B cell (primary cell): ENCODE measurements around the gene CDC42BPG. TPM values are rescaled to one million over a fixed set of nuclear protein-coding genes. Genes with fewer than 3 reads are reported as not detected.

ENCODE experiments used
- ATAC-seq: fragments of 200-7000 bp; cut with Tn5 transposase; one replicate; pipeline ENCODE4 v1.10.0; 2021; ENCODE audit warnings: low read depth, mild to moderate bottlenecking, moderate number of reproducible peaks, moderate library complexity
- CTCF ChIA-PET: fragments of 350-600 bp; sonication (Branson Sonifier 250); formaldehyde crosslinking; loops from one replicate; lab custom pipeline; 2021; ENCODE audit warnings: antibody characterized with exemption, inconsistent platforms; lab: Charles Lee
- POLR2A ChIA-PET: fragments of 350-600 bp; sonication (Branson Sonifier 250); formaldehyde crosslinking; loops from one replicate; lab custom pipeline; 2021; ENCODE audit warnings: antibody characterized with exemption; lab: Charles Lee
- DNase-seq: peaks from one replicate; pipeline ENCODE4 v3.0.0; 2013
- H2AFZ ChIP-seq: 2 replicates; pipeline ENCODE4 v1.6.1; 2012; ENCODE audit warnings: mild to moderate bottlenecking, low read depth, low read length; ENCODE audit not compliant: insufficient read depth, poor library complexity, severe bottlenecking
- H3K27ac ChIP-seq, 2 donors: 1 replicate in 1 of 2; 2 replicates in 1 of 2; pipeline ENCODE4 v1.5.1; 2012 to 2013; ENCODE audit warnings: low read length in 2 of 2, mild to moderate bottlenecking in 2 of 2, moderate library complexity in 1 of 2
- H3K27me3 ChIP-seq, 4 experiments: fragments of 200-600 bp in 1 of 4; sonication (generic) in 1 of 4; replicated peaks in 1 of 4; 1 replicate in 2 of 4; 2 replicates in 2 of 4; pipeline versions ENCODE4 v1.6.1 to v1.7.0; 2013 to 2016; ENCODE audit warnings: low read length in 3 of 4, mild to moderate bottlenecking in 2 of 4, mixed read lengths in 1 of 4, moderate library complexity in 1 of 4; ENCODE audit not compliant: insufficient read depth in 4 of 4, control insufficient read depth in 3 of 4; ENCODE audit errors: control extremely low read depth in 1 of 4
- H3K36me3 ChIP-seq, 2 experiments: replicated peaks in 1 of 2; 1 replicate in 1 of 2; 2 replicates in 1 of 2; pipeline versions ENCODE4 v1.6.1 to v1.7.1; 2013; ENCODE audit warnings: low read length in 1 of 2; ENCODE audit not compliant: insufficient read depth in 2 of 2, control insufficient read depth in 1 of 2; ENCODE audit errors: control extremely low read depth in 1 of 2, extremely low read depth in 1 of 2
- H3K4me1 ChIP-seq, 2 donors: fragments of 200-600 bp in 1 of 2; sonication (generic) in 1 of 2; 1 replicate in 1 of 2; 2 replicates in 1 of 2; pipeline versions ENCODE4 v1.5.1 to v1.6.1; 2013 to 2017; ENCODE audit warnings: low read length in 2 of 2; ENCODE audit not compliant: control insufficient read depth in 2 of 2, insufficient read depth in 2 of 2
- H3K4me2 ChIP-seq: replicated peaks from 2 replicates; pipeline ENCODE3; 2012; ENCODE audit warnings: mild to moderate bottlenecking, low read depth, low read length; ENCODE audit not compliant: poor library complexity, severe bottlenecking
- H3K4me3 ChIP-seq, 5 experiments: fragments of 200-600 bp in 1 of 5; sonication (generic) in 1 of 5; 1 replicate in 3 of 5; 2 replicates in 2 of 5; pipeline versions ENCODE4 v1.5.1 to v1.7.0; 2011 to 2016; ENCODE audit warnings: low read length in 4 of 5, mild to moderate bottlenecking in 4 of 5, low read depth in 2 of 5, control low read depth in 1 of 5, moderate library complexity in 1 of 5; ENCODE audit not compliant: insufficient read depth in 1 of 5; ENCODE audit errors: control extremely low read depth in 1 of 5, extremely low read depth in 1 of 5
- H3K79me2 ChIP-seq: fragments of 200-600 bp; sonication (generic); one replicate; pipeline ENCODE4 v1.6.0; 2016; ENCODE audit warnings: low read length; ENCODE audit not compliant: control insufficient read depth, insufficient read depth
- H3K9ac ChIP-seq: fragments of 200-600 bp; sonication (generic); 2 replicates; pipeline ENCODE4 v1.6.1; 2017; ENCODE audit warnings: mild to moderate bottlenecking, low read length, moderate library complexity
- H3K9me3 ChIP-seq, 3 donors: one replicate each; pipeline versions ENCODE4 v1.6.1 to v1.7.1; 2013; ENCODE audit warnings: low read length in 2 of 3; ENCODE audit not compliant: control insufficient read depth in 2 of 3, insufficient read depth in 1 of 3; ENCODE audit errors: control extremely low read depth in 1 of 3
- H4K20me1 ChIP-seq: 2 replicates; pipeline ENCODE4 v1.6.0; 2012; ENCODE audit warnings: mild to moderate bottlenecking, low read length; ENCODE audit not compliant: insufficient read depth, control insufficient read depth, poor library complexity, severe bottlenecking
- H3K27ac Mint-ChIP-seq: one replicate; pipeline ENCODE4 v1.8.0; 2021; ENCODE audit warnings: mixed read lengths
- H3K27me3 Mint-ChIP-seq: one replicate; pipeline ENCODE4 v1.8.0; 2021; ENCODE audit warnings: mixed read lengths
- H3K4me1 Mint-ChIP-seq: one replicate; pipeline ENCODE4 v1.8.0; 2021; ENCODE audit warnings: mixed read lengths
- H3K4me3 Mint-ChIP-seq: one replicate; pipeline ENCODE4 v1.8.0; 2021; ENCODE audit warnings: mixed read lengths
- H3K9me3 Mint-ChIP-seq: one replicate; pipeline ENCODE4 v1.8.0; 2022; ENCODE audit warnings: mixed read lengths; ENCODE audit not compliant: insufficient read depth
- EZH2 ChIP-seq: IDR thresholded peaks from 2 replicates; pipeline ENCODE4 v1.6.1; 2012; ENCODE audit warnings: borderline replicate concordance, low read depth, mild to moderate bottlenecking, moderate library complexity, low read length; ENCODE audit not compliant: insufficient read depth, poor library complexity, severe bottlenecking
- WGBS: methylation state at CpG from one replicate; pipeline ENCODE4 v1.1.5; 2013; ENCODE audit warnings: missing lambda C conversion rate; ENCODE audit not compliant: insufficient coverage; 5-methylcytosine and 5-hydroxymethylcytosine counted together
- intact Hi-C: fragments of 100-400 bp; cut with micrococcal nuclease; formaldehyde crosslinking; loops from one replicate; pipeline ENCODE4 v1.10.0; 2022
- polyA plus RNA-seq: library from polyadenylated mRNA; depleted of rRNA; stranded (reverse); fragments of >200 nt; gene quantifications from 2 replicates; pipeline ENCODE4 v1.2.3, GENCODE V29; 2012
- total RNA-seq, 2 donors: library from RNA; stranded (reverse); fragments of 120-200 nt in 1 of 2; gene quantifications; 1 replicate in 1 of 2; 2 replicates in 1 of 2; pipeline versions ENCODE4 v1.2.3 to v1.2.4, GENCODE V29; 2013 to 2022
- TF ChIP-seq, protein P1 (sequence below): fragments of 200-600 bp; IDR thresholded peaks from one replicate; pipeline ENCODE4 v1.8.0; 2022; ENCODE audit warnings: antibody characterized with exemption, mild to moderate bottlenecking

CDC42BPG gene
- total and polyA plus RNA-seq, 2 donors (not counting 1 experiment from before 2014, with no cell fraction given) = 3.7 to 8.7 TPM

DNA sequence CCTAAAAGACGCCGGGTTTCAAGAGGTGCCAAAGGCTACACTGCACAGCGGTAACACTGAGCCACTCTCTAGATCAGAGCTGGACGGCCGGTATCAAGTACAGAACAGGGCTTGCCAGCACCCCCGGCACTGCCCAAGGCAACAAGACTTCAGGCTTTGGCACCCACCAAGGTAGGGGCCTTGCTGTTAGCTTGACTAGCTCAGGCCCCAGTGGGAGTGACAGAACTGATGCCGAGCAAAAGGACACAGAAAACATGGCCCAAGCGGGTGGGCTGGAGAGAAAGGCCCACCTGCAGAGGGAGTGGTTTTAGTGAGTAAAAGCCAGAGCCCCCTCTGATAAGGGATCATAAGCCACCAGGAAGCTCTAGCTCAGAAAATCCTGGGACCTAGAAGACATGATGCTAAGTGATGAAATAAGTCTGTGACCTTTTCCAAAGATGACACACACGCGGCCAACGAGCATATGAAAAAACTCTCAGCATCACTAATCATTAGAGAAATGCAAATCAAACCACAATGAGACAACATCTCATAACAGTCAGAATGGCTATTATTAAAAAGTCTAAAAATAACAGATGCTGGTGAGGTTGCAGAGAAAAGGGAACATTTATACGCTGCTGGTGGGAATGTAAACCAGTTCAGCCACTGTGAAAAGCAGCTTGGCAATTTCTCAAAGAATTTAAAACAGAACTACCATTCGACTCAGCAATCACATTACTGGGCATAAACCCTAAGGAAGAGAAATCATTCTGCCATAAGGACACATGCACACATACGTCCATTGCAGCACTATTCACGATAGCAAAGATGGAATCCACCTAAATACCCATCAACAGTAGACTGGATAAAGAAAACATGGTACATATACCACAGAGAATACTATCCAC lies 21.1 kb upstream of the CDC42BPG start:
- H3K4me3 ChIP-seq = peak overlapping the region in 3 of 5 experiments; percentile 25 to 40 (median 28)
- WGBS = 58% methylated on average over 9 of the region's 15 CpGs
- no peak overlapping the region for H2AFZ ChIP-seq
- peaks cover 93 to 99% of the 10 kb centered on the region in 2 donors for H3K4me1 ChIP-seq
- ChIA-PET POLR2A (interaction anchor here (0.6 to 10.5 kb wide), 7 partner anchors 10 to 632 kb away, joined by 3 to 150 read pairs (median 5); partner anchors contain the start of genes EHD1 and SF1), CTCF (interaction anchor here (16.2 to 29.2 kb wide), 2 partner anchors 15 to 21 kb away, joined by 343 to 1254 read pairs; partner anchors contain the start of genes CDC42BPG and EHD1)
- peaks cover 91% of the 10 kb centered on the region for H3K4me1 Mint-ChIP-seq
- ATAC-seq = peak; percentile 66
- peaks cover 0 to 44% of the 10 kb centered on the region in 2 experiments for H3K36me3 ChIP-seq
- peak overlapping the region; percentile 90 for H3K27ac Mint-ChIP-seq
- H3K4me3 Mint-ChIP-seq = peak overlapping the region; percentile 77
- no peaks in the 10 kb centered on the region for H3K27me3 ChIP-seq
- H3K79me2 ChIP-seq = peaks cover 100% of the 10 kb centered on the region
- peak overlapping the region; percentile 73 for H3K4me2 ChIP-seq
- peak overlapping the region; percentile 57 for H3K9ac ChIP-seq
- no peaks in the 10 kb centered on the region for H3K9me3 Mint-ChIP-seq
- no peaks in the 10 kb centered on the region for H3K27me3 Mint-ChIP-seq
- H4K20me1 ChIP-seq = peaks cover 56% of the 10 kb centered on the region
- peak; percentile 73 for DNase-seq
- peaks cover 0 to 8% (median 0%) of the 10 kb centered on the region in 3 donors for H3K9me3 ChIP-seq
- intact Hi-C loops = loop anchor here (1.0 kb wide), 2 partner anchors 13 to 14 kb away; partner anchors contain the start of gene EHD1
- H3K27ac ChIP-seq = peak overlapping the region; percentile 74 to 87
- TF ChIP-seq, protein P1, sequence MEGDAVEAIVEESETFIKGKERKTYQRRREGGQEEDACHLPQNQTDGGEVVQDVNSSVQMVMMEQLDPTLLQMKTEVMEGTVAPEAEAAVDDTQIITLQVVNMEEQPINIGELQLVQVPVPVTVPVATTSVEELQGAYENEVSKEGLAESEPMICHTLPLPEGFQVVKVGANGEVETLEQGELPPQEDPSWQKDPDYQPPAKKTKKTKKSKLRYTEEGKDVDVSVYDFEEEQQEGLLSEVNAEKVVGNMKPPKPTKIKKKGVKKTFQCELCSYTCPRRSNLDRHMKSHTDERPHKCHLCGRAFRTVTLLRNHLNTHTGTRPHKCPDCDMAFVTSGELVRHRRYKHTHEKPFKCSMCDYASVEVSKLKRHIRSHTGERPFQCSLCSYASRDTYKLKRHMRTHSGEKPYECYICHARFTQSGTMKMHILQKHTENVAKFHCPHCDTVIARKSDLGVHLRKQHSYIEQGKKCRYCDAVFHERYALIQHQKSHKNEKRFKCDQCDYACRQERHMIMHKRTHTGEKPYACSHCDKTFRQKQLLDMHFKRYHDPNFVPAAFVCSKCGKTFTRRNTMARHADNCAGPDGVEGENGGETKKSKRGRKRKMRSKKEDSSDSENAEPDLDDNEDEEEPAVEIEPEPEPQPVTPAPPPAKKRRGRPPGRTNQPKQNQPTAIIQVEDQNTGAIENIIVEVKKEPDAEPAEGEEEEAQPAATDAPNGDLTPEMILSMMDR = no peak
- no peak for TF ChIP-seq EZH2
